8988T (cell line): ENCODE results near the gene MRAS.
"Not testable (repeated sequence)": the region's sequence is repeated elsewhere in the genome, so short reads cannot be mapped to it uniquely, and the experiment has no call there.

Experiments
- DNase-seq: peaks from one replicate; pipeline ENCODE4 v3.0.0; 2011

Gene MRAS

GRCh38 chr3:138450704-138451424 lies 102.5 kb downstream of the MRAS start:
- no peak for DNase-seq

- DNase-seq = no peak
Observed at GRCh38 chr3:138451595-138452162, 103.3 kb downstream of the MRAS start.

GRCh38 chr3:138452436-138452835 lies 104.1 kb downstream of the MRAS start:
- no peak for DNase-seq

GRCh38 chr3:138453940-138454339 lies 105.6 kb downstream of the MRAS start:
- not testable (repeated sequence) for DNase-seq
